Activated T-cell treated with anti-CD3 and anti-CD28 coated beads, Interleukin-2, amount 50 U/mL, for 24 hours (primary cell): ENCODE measurements around the gene PRKACA.

Experiments used
- DNase-seq: peaks from one replicate; pipeline ENCODE4 v3.0.0-alpha.2; 2020
- H3K27ac Mint-ChIP-seq: 2 replicates; pipeline ENCODE4 v1.8.0; 2020; ENCODE audit warnings: mild to moderate bottlenecking, mixed read lengths
- H3K27me3 Mint-ChIP-seq: 2 replicates; pipeline ENCODE4 v1.8.0; 2020; ENCODE audit warnings: mixed read lengths
- H3K36me3 Mint-ChIP-seq: 2 replicates; pipeline ENCODE4 v1.8.0; 2020; ENCODE audit warnings: low read depth, mixed read lengths
- H3K4me1 Mint-ChIP-seq: 2 replicates; pipeline ENCODE4 v1.8.0; 2020; ENCODE audit warnings: low read depth, mixed read lengths
- H3K4me3 Mint-ChIP-seq: 2 replicates; pipeline ENCODE4 v1.8.0; 2020; ENCODE audit warnings: mild to moderate bottlenecking, moderate library complexity, mixed read lengths
- H3K9me3 Mint-ChIP-seq: 2 replicates; pipeline ENCODE4 v1.8.0; 2020; ENCODE audit warnings: mixed read lengths

Gene PRKACA

GRCh38 chr19:14115756-14116155, 1.8 kb downstream of the PRKACA start:
- H3K4me1 Mint-ChIP-seq: peaks cover 55% of the 10 kb centered on the region
- H3K4me3 Mint-ChIP-seq: peak overlapping the region; percentile 81
- peaks cover 13% of the 10 kb centered on the region for H3K36me3 Mint-ChIP-seq
- no peak for DNase-seq
- no peaks in the 10 kb centered on the region for H3K27me3 Mint-ChIP-seq
- H3K27ac Mint-ChIP-seq: no peak overlapping the region
- H3K9me3 Mint-ChIP-seq: no peaks in the 10 kb centered on the region

- Mint-ChIP-seq H3K27me3 (no peaks in the 10 kb centered on the region), H3K36me3 (peaks cover 7% of the 10 kb centered on the region), H3K4me3 (no peak overlapping the region), H3K4me1 (peaks cover 55% of the 10 kb centered on the region), H3K27ac (no peak overlapping the region), H3K9me3 (no peaks in the 10 kb centered on the region)
- peak; percentile 71 for DNase-seq
Measured at GRCh38 chr19:14114854-14115253, 2.7 kb downstream of the PRKACA start.

- DNase-seq: no peak
- peaks cover 6% of the 10 kb centered on the region for H3K36me3 Mint-ChIP-seq
- H3K4me3 Mint-ChIP-seq: no peak overlapping the region
- H3K27ac Mint-ChIP-seq: no peak overlapping the region
- H3K9me3 Mint-ChIP-seq: no peaks in the 10 kb centered on the region
- H3K4me1 Mint-ChIP-seq: peaks cover 55% of the 10 kb centered on the region
- no peaks in the 10 kb centered on the region for H3K27me3 Mint-ChIP-seq
Measured at GRCh38 chr19:14114439-14114838, 3.1 kb downstream of the PRKACA start.

- peak; percentile 66 for DNase-seq
- H3K27ac Mint-ChIP-seq: peak overlapping the region; percentile 49
- peaks cover 2% of the 10 kb centered on the region for H3K36me3 Mint-ChIP-seq
- no peak overlapping the region for H3K4me3 Mint-ChIP-seq
- H3K4me1 Mint-ChIP-seq: peaks cover 52% of the 10 kb centered on the region
- no peaks in the 10 kb centered on the region for H3K27me3 Mint-ChIP-seq
- H3K9me3 Mint-ChIP-seq: no peaks in the 10 kb centered on the region
Measured at GRCh38 chr19:14113762-14114414, 3.7 kb downstream of the PRKACA start.

DNA sequence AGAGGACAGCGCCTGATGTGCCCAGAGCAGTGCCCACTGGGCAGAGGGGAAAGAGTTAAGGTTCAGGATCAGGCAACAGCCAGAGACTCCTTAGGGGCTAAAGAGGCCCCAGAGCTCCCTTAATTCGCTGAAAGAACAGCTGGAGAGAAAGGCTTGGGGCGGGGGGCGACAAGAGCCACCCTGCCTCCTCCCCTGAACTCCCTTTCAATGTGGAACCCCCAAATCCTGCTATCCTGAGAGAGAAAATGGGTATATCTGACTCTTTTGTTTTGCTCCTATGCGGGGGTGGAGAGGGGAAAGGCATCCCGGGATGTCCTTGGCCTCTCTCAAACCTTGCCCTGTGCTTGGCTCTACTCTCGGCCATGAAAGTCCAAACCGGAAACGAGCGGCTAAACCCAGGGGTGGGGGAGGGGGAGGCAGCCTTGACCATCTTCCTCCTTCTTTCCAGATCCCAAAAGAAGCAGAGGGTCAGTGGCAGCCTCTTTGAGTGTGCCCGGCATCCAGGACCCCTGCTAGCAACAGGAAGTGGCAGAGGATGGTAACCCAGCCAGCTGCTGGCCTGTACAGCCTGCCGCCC, 4.7 kb downstream of the PRKACA start:
- Mint-ChIP-seq H3K4me1 (peaks cover 46% of the 10 kb centered on the region), H3K9me3 (no peaks in the 10 kb centered on the region), H3K27ac (peak overlapping the region; percentile 52), H3K4me3 (no peak overlapping the region), H3K27me3 (no peaks in the 10 kb centered on the region), H3K36me3 (peaks cover 2% of the 10 kb centered on the region)
- no peak for DNase-seq

GRCh38 chr19:14112051-14112808, 5.3 kb downstream of the PRKACA start:
- no peak overlapping the region for H3K4me3 Mint-ChIP-seq
- no peaks in the 10 kb centered on the region for H3K27me3 Mint-ChIP-seq
- DNase-seq: no peak
- peak overlapping the region; percentile 52 for H3K27ac Mint-ChIP-seq
- H3K4me1 Mint-ChIP-seq: peaks cover 46% of the 10 kb centered on the region
- H3K9me3 Mint-ChIP-seq: no peaks in the 10 kb centered on the region
- H3K36me3 Mint-ChIP-seq: peaks cover 4% of the 10 kb centered on the region

DNA sequence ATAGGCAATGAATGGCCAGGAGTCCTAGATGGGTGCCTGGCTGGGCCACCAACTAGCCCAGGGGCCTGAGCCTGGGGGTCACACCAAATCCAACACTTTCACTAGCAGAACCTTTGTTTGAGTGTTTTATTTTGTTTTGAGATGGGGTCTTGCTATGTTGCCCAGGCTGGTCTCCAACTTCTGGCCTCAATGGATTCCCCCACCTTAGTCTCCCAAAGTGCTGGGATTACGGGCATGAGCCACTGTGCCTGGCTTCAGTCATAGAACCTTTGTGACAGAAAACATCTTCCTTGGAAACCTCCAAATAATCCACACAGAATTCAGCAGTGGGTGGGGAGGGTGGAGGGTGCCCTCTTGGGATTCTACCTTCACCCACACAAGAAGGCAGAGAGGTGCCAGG, 6.1 kb downstream of the PRKACA start:
- Mint-ChIP-seq H3K27ac (peak overlapping the region; percentile 26), H3K27me3 (no peaks in the 10 kb centered on the region), H3K4me1 (peaks cover 41% of the 10 kb centered on the region), H3K4me3 (no peak overlapping the region), H3K9me3 (no peaks in the 10 kb centered on the region), H3K36me3 (peaks cover 9% of the 10 kb centered on the region)
- no peak for DNase-seq

GRCh38 chr19:14110650-14111049, 6.9 kb downstream of the PRKACA start:
- peaks cover 16% of the 10 kb centered on the region for H3K36me3 Mint-ChIP-seq
- H3K9me3 Mint-ChIP-seq: no peaks in the 10 kb centered on the region
- H3K27me3 Mint-ChIP-seq: no peaks in the 10 kb centered on the region
- peaks cover 33% of the 10 kb centered on the region for H3K4me1 Mint-ChIP-seq
- H3K27ac Mint-ChIP-seq: peak overlapping the region; percentile 22
- no peak for DNase-seq
- H3K4me3 Mint-ChIP-seq: no peak overlapping the region

GRCh38 chr19:14107581-14108461, 9.7 kb downstream of the PRKACA start:
- Mint-ChIP-seq H3K36me3 (peaks cover 33% of the 10 kb centered on the region), H3K4me1 (peaks cover 13% of the 10 kb centered on the region), H3K27ac (no peak overlapping the region), H3K27me3 (no peaks in the 10 kb centered on the region), H3K9me3 (no peaks in the 10 kb centered on the region), H3K4me3 (no peak overlapping the region)
- DNase-seq: no peak

DNA sequence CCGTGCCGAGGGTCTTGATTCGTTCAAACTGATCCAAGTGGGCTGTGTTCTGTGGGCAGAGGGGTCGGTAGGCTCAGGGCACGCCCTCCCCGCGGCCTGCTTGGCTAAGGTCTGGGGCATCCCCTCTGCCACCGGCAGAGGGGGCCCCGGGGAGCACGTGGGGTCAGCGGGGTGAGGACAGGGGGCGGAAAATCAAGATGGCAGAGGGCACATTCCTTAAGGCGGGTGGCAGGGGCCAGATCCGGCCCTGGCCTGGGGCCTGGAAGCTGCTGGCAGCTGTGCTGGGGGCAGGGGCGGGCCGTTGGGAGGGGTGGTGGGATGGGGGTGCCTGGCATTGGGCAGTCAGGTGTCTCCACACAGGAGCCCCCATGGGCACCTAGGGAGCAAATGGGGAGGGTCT, 10.7 kb downstream of the PRKACA start:
- Mint-ChIP-seq H3K27me3 (no peaks in the 10 kb centered on the region), H3K36me3 (peaks cover 41% of the 10 kb centered on the region), H3K27ac (no peak overlapping the region), H3K4me1 (peaks cover 4% of the 10 kb centered on the region), H3K9me3 (no peaks in the 10 kb centered on the region), H3K4me3 (no peak overlapping the region)
- no peak for DNase-seq

DNA sequence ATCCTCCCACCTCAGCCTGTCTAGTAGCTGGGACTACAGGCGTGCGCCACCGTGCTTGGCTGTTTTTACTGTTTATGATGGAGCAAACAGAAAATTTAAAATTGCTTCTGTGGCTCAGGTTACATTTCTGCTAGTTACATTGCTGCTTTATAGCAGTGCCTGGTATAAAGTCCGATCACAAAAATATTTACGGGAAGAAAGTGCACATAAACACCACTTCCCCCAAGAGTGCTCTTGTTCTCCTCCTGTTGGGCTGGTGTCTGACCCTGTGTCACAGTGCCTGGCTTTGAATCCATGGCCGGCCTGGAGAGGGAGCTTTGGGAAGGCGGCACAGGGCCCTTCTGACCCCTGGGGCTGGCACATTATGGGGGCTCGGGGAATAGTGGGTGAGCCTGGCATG, 11.9 kb downstream of the PRKACA start:
- Mint-ChIP-seq H3K9me3 (no peaks in the 10 kb centered on the region), H3K4me3 (no peak overlapping the region), H3K36me3 (peaks cover 50% of the 10 kb centered on the region), H3K27me3 (no peaks in the 10 kb centered on the region), H3K4me1 (no peaks in the 10 kb centered on the region), H3K27ac (no peak overlapping the region)
- DNase-seq: no peak

- Mint-ChIP-seq H3K27me3 (no peaks in the 10 kb centered on the region), H3K36me3 (peaks cover 53% of the 10 kb centered on the region), H3K9me3 (no peaks in the 10 kb centered on the region), H3K4me3 (no peak overlapping the region), H3K4me1 (no peaks in the 10 kb centered on the region), H3K27ac (no peak overlapping the region)
- no peak for DNase-seq
Measured at GRCh38 chr19:14103310-14103709, 14.3 kb downstream of the PRKACA start.

- no peak overlapping the region for H3K4me3 Mint-ChIP-seq
- no peak for DNase-seq
- H3K27ac Mint-ChIP-seq: no peak overlapping the region
- no peaks in the 10 kb centered on the region for H3K4me1 Mint-ChIP-seq
- H3K36me3 Mint-ChIP-seq: peaks cover 55% of the 10 kb centered on the region
- H3K27me3 Mint-ChIP-seq: no peaks in the 10 kb centered on the region
- H3K9me3 Mint-ChIP-seq: no peaks in the 10 kb centered on the region
Measured at GRCh38 chr19:14102756-14103155, 14.8 kb downstream of the PRKACA start.

- no peaks in the 10 kb centered on the region for H3K4me1 Mint-ChIP-seq
- H3K4me3 Mint-ChIP-seq: no peak overlapping the region
- DNase-seq: no peak
- no peaks in the 10 kb centered on the region for H3K27me3 Mint-ChIP-seq
- peaks cover 58% of the 10 kb centered on the region for H3K36me3 Mint-ChIP-seq
- no peaks in the 10 kb centered on the region for H3K9me3 Mint-ChIP-seq
- no peak overlapping the region for H3K27ac Mint-ChIP-seq
Measured at GRCh38 chr19:14102102-14102696, 15.4 kb downstream of the PRKACA start.
